Activated T-cell treated with anti-CD3 and anti-CD28 coated beads for 1 hour (primary cell): ENCODE data around the gene INS.
"Not testable (repeated sequence)": the region's sequence is repeated elsewhere in the genome, so short reads cannot be mapped to it uniquely, and the experiment has no call there.

Experiments used
- DNase-seq: peaks from one replicate; pipeline ENCODE4 v3.0.0-alpha.2; 2020; ENCODE audit warnings: low read depth

Gene INS

DNA sequence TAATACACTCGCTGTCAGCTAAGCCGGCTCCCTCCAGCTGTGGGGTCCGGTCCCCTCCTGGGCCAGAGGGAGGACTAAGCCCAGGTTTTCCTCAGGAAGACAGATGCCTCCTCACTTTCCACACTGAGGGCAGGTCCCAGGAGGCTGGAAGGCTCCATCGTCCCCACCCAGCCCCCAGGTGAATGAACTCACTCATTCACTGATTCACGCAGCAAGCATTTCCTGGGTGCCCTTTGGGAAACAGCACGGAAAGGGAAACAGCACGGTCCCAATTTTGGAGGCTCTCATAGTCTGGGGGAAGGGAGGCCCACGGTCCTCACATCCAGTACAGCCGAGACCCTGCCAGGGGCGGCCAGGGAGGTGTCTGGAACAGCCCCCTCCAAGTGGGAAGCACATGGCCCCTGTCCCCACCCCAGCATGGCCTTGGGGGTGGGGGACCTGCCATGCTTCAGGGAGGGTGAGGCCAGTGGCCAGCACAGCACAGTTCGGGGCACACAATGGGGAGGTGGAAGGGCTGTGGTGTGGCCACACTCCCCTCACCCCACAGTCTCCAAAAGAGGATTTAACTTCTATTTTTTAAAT, 19.9 kb upstream of the INS start:
- no peak for DNase-seq

DNA sequence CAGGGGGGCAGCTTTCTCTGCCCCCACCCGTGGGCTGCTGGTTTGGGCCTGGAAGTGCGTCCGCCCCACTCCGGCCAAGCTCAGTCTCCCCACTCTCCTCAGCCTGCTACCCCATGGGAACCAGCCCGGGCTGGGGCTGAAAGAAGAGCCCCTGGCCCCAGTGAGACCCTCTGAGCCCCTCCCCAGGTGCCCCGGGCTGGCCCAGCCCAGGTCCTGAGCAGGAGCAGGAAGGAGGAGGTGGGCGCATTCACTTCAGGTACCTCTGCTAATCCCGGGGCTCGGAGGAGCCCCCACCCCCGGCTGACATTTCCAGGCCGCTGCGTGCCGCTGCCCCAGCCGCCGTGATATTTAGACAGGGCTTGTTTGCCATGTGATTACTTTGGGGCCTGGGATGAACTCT, 19.3 kb upstream of the INS start:
- DNase-seq = no peak

GRCh38 chr11:2179516-2179915, 18.5 kb upstream of the INS start:
- no peak for DNase-seq

GRCh38 chr11:2178906-2179494, 18.0 kb upstream of the INS start:
- DNase-seq = no peak

GRCh38 chr11:2178055-2178773, 17.2 kb upstream of the INS start:
- DNase-seq = not testable (repeated sequence)

- no peak for DNase-seq
These were observed 16.1 kb upstream of the INS start for GRCh38 chr11:2177076-2177475.

DNA sequence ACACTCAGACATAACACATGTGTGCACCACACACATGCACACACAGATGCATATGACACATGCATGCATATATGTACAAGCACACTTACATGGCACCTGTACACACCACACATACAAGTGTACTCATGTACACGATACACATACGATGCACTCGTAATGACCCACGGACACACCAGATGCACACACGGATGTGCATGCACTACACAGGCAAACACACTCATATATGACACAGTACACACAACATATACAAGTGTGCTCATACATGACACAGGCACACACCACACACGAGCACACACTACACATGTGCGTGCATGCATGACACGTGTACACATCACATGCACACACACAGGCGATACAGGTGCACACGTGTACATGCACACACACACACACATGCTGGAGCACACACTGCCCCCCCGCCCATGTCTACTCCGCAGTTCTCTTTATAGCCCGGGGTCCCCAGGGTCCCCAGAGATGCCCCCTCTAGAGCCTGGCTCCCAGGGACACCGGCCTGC, 15.4 kb upstream of the INS start:
- DNase-seq = no peak

- DNase-seq = no peak
These were observed 14.7 kb upstream of the INS start for GRCh38 chr11:2175659-2176058.

DNA sequence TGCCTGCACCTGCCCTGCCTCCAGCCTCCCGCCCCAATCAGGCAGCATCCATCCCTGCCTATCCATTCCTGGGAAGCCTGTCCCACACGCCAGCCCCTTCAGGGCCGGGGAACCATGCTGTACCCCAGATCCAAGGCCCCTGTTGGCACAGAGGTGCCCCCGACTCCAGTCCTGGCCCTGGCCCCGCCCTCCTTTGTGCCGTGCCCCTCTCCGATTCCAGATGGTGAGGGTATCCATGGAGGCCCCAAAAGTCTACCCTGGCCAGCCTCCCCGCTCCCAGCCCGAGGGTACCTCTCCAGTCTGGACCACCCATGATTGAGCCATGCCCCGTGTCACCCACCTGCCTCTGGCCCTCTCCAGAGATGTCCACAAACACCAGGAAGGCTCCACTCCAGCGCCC, 13.4 kb upstream of the INS start:
- DNase-seq = no peak

DNA sequence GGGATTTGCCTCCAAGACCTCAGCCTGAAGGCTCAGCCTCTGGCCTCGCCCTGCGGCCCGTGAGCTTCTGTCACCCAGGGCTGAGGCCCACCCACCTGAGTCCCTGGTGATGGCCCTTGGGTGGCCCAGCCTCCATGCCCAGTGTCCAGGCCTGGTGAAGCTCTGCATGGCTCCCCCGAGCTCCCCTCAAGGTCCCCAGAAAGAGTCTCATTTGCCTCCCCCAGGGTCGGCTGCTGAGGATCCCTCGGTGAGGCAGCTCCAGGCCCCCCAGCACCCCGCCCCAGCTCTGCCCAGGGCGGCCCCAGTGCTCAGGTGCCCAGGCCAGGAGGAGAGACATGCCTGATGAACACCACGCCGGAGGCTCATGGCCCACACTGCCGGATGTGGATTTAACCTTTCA, 12.8 kb upstream of the INS start:
- DNase-seq = no peak

- DNase-seq = no peak
These were observed 12.2 kb upstream of the INS start for GRCh38 chr11:2173150-2173693.

DNA sequence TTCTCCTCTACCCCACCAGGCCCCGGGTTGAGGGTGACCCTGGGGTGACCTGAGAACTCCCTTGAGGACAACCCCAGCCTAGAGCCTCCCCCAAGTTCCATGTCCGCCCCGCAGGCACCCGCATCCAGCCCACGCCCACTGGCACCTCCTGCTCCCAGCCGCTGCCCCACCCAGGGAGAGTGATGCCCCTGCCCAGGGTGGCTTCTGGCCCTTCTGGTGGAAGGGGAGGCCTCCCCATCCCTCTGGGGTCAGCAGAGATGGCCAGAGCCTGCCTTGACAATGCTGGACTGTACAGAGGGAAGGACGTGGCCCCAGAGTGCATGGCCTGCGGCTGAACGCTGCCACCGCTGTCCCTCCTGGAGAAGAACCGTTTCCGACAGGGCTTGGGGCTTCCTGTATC, 11.7 kb upstream of the INS start:
- no peak for DNase-seq

GRCh38 chr11:2171591-2172003, 10.6 kb upstream of the INS start, which contains the start of gene TH:
TH (minus strand) TSS chr11:2171815; CDS start chr11:2171786, 29 bp downstream.
- DNase-seq = no peak

DNA sequence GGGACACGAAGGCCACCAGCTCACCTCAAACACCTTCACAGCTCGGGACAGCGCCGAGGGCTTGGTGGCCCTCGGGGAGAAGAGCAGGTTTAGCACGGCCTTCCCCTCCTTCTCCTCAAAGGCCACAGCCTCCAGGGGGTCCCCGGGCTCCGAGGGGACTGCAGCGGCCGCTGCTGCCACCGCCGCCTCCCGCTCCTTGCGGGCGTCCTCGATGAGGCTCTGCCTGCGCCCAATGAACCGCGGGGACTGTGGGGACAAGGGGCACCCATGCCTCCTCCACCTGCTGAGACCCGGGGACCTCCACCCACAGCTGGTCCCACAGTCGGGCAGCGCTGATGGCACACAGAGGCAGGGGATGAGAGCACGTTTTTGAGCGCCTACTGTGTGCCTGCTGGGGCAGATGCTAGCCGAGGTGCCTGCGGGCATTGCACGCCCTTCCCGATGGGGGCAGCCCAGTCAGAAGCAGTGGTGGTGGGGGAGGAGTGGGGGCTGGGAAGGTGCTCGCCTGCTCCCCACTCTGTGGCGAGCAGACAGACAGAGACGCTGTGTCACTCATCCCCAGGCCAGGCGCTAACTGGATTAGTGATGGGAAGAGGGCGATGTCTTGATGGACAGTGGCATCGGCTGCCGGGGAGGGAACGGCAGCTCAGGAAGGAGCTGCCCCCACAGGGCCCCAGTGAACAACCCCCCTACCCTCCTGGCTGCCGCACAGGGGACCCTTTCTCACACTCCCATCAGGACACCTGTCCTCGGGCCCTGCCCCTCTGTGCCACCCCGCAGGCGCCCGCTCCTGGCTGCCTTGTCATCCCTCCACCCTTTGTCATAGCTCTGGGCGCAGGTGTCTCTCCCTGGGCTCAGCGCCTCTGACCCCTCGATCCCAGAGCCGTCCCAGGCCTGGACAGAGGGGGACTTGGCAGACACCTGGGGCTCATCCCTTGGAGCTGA, 8.9 kb upstream of the INS start:
- DNase-seq = no peak

- no peak for DNase-seq
These were observed 8.0 kb upstream of the INS start for GRCh38 chr11:2169005-2169378.

- no peak for DNase-seq
These were observed 7.4 kb upstream of the INS start for GRCh38 chr11:2168286-2169004.

DNA sequence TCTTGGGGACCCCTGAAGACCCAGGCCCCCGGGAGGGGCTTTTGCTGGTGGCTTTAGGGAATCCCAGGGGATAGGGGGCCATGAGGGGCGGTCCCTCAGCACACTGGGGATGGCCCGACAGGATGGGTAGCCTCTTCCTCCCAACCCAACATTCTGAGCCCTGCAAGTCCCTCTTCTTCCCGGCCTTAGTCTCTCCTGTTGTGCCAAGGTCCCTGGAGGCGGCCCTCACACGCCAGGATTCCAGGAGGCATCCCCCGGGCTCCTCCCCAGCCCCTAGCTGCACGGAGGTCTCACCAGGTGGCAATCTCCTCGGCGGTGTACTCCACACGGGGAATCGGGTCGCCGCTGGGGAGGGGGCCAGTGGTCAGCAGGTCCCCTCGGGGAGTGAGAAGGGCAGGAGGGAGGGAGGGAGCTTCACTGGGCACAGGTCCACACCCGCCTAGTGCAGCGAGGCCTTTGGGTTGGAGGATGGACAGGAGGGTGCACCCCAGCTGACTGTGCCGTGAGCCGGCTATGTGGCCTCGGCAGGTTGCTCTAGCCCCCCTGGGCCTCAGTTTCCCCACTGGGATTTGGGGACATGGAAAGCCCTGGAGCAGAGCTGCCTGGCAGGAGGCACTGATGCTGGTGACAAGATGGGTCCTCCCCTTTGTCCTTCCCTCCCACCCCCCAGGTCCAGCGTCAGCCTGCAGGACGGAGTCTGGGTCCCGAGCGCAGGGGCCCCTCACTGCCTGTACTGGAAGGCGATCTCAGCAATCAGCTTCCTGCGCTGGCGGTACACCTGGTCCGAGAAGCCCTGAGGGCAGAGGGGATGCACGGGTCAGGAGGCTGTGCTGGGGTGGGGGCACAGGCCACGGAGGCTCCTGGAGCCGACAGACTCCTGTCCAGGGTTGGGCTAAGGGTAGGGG, 6.4 kb upstream of the INS start:
- DNase-seq = no peak

GRCh38 chr11:2166091-2166851, 5.3 kb upstream of the INS start:
- DNase-seq = peak; percentile 22

DNA sequence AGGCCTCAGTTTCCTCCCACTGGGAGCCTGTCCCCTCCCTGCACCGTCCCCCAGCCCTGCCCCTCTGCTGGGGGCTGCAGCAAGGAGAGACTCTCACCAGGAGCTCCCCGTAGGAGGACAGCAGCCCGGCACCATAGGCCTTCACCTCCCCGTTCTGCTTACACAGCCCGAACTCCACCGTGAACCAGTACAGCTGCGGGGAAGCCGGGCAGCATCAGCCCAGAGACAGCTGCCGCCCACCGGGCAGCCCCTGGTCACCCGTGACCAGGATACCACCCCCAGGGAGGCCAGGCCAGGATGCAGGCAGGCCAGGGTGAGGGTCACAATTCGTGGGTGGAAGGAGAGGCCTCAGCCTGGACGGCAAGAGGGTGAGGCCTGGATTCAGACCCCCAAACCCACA, 4.6 kb upstream of the INS start:
- no peak for DNase-seq
